HepG2 (cell line): Measurements from ENCODE around the gene NME4. TPM values are rescaled to one million over a fixed set of nuclear protein-coding genes. Genes with fewer than 3 reads are reported as not detected.
A peak's percentile ranks its signal among the peaks of the same experiment; 100 is the strongest.

Source experiments
- CSRNP2 ChIP-seq: sonication (generic); formaldehyde crosslinking; conservative IDR thresholded peaks from 2 replicates; pipeline ENCODE4 v1.8.0; 2022; ENCODE audit warnings: low read depth, missing genetic modification reagents
- EHMT2 ChIP-seq: fragments of 200-600 bp; sonication (generic); IDR thresholded peaks from 2 replicates; pipeline ENCODE4 v1.7.0; 2017; ENCODE audit warnings: antibody characterized with exemption, low read depth, low read length, borderline replicate concordance
- HNF1A ChIP-seq, 2 experiments: sonication (generic) in 1 of 2; formaldehyde crosslinking in 1 of 2; IDR thresholded peaks; 2 replicates each; pipeline versions ENCODE4 v1.4.0 to v1.6.1; 2016 to 2020; ENCODE audit warnings: borderline replicate concordance in 1 of 2, low read depth in 1 of 2, mild to moderate bottlenecking in 1 of 2, missing genetic modification reagents in 1 of 2
- IRF2 ChIP-seq: IDR thresholded peaks from 2 replicates; pipeline ENCODE4 v1.6.1; 2018; ENCODE audit warnings: missing genetic modification reagents, missing compliant biosample characterization
- IRF9 ChIP-seq: sonication (generic); formaldehyde crosslinking; IDR thresholded peaks from 2 replicates; pipeline ENCODE4 v1.8.0; 2022; ENCODE audit warnings: missing genetic modification reagents, mild to moderate bottlenecking, borderline replicate concordance
- MBD4 ChIP-seq: IDR thresholded peaks from 2 replicates; pipeline ENCODE4 v1.6.1; 2012; ENCODE audit warnings: low read length, inconsistent platforms, borderline replicate concordance
- SOX6 ChIP-seq, 2 experiments: fragments of 450-650 bp in 1 of 2; sonication (generic) in 1 of 2; formaldehyde crosslinking in 1 of 2; IDR thresholded peaks; 2 replicates each; pipeline versions ENCODE4 v1.4.0 to v1.6.1; 2017 to 2020; ENCODE audit warnings: antibody characterized with exemption in 1 of 2, mild to moderate bottlenecking in 1 of 2, missing genetic modification reagents in 1 of 2
- TFDP1 ChIP-seq: IDR thresholded peaks from 2 replicates; pipeline ENCODE4 v1.6.1; 2016; ENCODE audit warnings: missing compliant biosample characterization, missing genetic modification reagents, borderline replicate concordance
- THAP8 ChIP-seq: sonication (generic); formaldehyde crosslinking; IDR thresholded peaks from 2 replicates; pipeline ENCODE4 v1.5.1; 2020; ENCODE audit warnings: missing genetic modification reagents, mild to moderate bottlenecking, borderline replicate concordance
- ZFYVE20 ChIP-seq: sonication (generic); formaldehyde crosslinking; IDR thresholded peaks from 2 replicates; pipeline ENCODE4 v1.8.0; 2023; ENCODE audit warnings: low read depth, mild to moderate bottlenecking, moderate library complexity, missing genetic modification reagents, borderline replicate concordance
- ZNF138 ChIP-seq: sonication (generic); formaldehyde crosslinking; IDR thresholded peaks from 2 replicates; pipeline ENCODE4 v1.5.0; 2020; ENCODE audit warnings: mild to moderate bottlenecking, low read depth, missing genetic modification reagents
- ZNF326 ChIP-seq: sonication (generic); formaldehyde crosslinking; IDR thresholded peaks from 2 replicates; pipeline ENCODE4 v1.4.0; 2020; ENCODE audit warnings: missing genetic modification reagents, borderline replicate concordance
- ZNF362 ChIP-seq: sonication (generic); formaldehyde crosslinking; IDR thresholded peaks from 2 replicates; pipeline ENCODE4 v1.4.0; 2020; ENCODE audit warnings: missing genetic modification reagents, mild to moderate bottlenecking, borderline replicate concordance
- ZNF772 ChIP-seq: sonication (generic); formaldehyde crosslinking; IDR thresholded peaks from 2 replicates; pipeline ENCODE4 v1.5.0; 2020; ENCODE audit warnings: mild to moderate bottlenecking, missing genetic modification reagents
- ZNF782 ChIP-seq: sonication (generic); formaldehyde crosslinking; IDR thresholded peaks from 2 replicates; pipeline ENCODE4 v1.4.0; 2020; ENCODE audit warnings: missing genetic modification reagents, mild to moderate bottlenecking, borderline replicate concordance
- polyA plus RNA-seq, 8 experiments: library from polyadenylated mRNA; depleted of rRNA in 3 of 8; stranded (reverse) in 7 of 8; unstranded in 1 of 8; fragments of >200 nt; fragmentation: Illumina TruSeq in 4 of 8; extraction: Trizol in 4 of 8; gene quantifications; 2 replicates each; pipeline versions ENCODE4 v1.2.1 to v1.2.3, GENCODE V29; 2011 to 2016; ENCODE audit warnings: low read depth in 4 of 8, missing spikeins in 1 of 8, mixed read lengths in 1 of 8; ENCODE audit not compliant: insufficient read depth in 1 of 8
- total RNA-seq, 5 experiments: library from RNA; depleted of rRNA; stranded (reverse); fragments of >200 nt; fragmentation: Illumina TruSeq; extraction: Trizol; gene quantifications; 2 replicates each; pipeline ENCODE4 v1.2.3, GENCODE V29; 2016; ENCODE audit warnings: low read depth in 1 of 5

The NME4 gene
- total and polyA plus RNA-seq, 2 of the 13 experiments (the other 11 are each of a cell fraction or from before 2014, with no cell fraction given): 121 to 263 TPM

- TF ChIP-seq CSRNP2 (CRISPR knock-in tag): no peak
- no peak for TF ChIP-seq THAP8 (CRISPR knock-in tag)
- peak; percentile 85 for TF ChIP-seq IRF2 (CRISPR knock-in tag)
- TF ChIP-seq IRF9 (CRISPR knock-in tag): peak; percentile 60; the same call in 1 of the 2 replicates
- TF ChIP-seq MBD4: no peak
- TF ChIP-seq TFDP1: peak; percentile 83; the same call in 1 of the 2 replicates
- TF ChIP-seq EHMT2: no peak
- TF ChIP-seq ZNF138 (CRISPR knock-in tag): no peak
- no peak for TF ChIP-seq SOX6 (IDR thresholded peaks at IDR 0.05)
- peak; percentile 89 for TF ChIP-seq SOX6 (CRISPR knock-in tag; IDR thresholded peaks at IDR 0.05)
- TF ChIP-seq ZNF326 (CRISPR knock-in tag): no peak; the same call in 1 of the 2 replicates
- TF ChIP-seq ZFYVE20 (CRISPR knock-in tag): no peak
- TF ChIP-seq ZNF362 (CRISPR knock-in tag): peak; percentile 46; the same call in 1 of the 2 replicates
- TF ChIP-seq ZNF782 (CRISPR knock-in tag): peak; percentile 84; the same call in 1 of the 2 replicates
- 0 out of 2 replicates have a peak, but pooled peaks have one; percentile 53 for TF ChIP-seq HNF1A (IDR thresholded peaks at IDR 0.05; ENCODE audit: low read depth)
- TF ChIP-seq HNF1A (CRISPR knock-in tag; IDR thresholded peaks at IDR 0.05; ENCODE audit: borderline replicate concordance): peak; percentile 88
- peak; percentile 77 for TF ChIP-seq ZNF772
Observed at GRCh38 chr16:405548-406506, 8.8 kb downstream of the NME4 start (continued).
